Dermis microvascular lymphatic vessel endothelial cell (primary cell): ENCODE data around the gene PCYOX1L. TPM values are rescaled to one million over a fixed set of nuclear protein-coding genes. Genes with fewer than 3 reads are reported as not detected.
A peak's percentile ranks its signal among the peaks of the same experiment; 100 is the strongest.

Experiments
- DNase-seq, 2 donors: peaks; one replicate each; pipeline versions ENCODE4 v3.0.0 to v3.0.0-alpha.2; 2010; ENCODE audit warnings: low read depth in 2 of 2
- total RNA-seq: library from RNA; depleted of rRNA; stranded (reverse); fragments of >200 nt; gene quantifications from 2 replicates; pipeline ENCODE4 v1.2.1, GENCODE V29; 2014

The PCYOX1L gene
- total RNA-seq = 11.4 and 12.6 TPM in 2 replicates

- DNase-seq = peak; percentile 84 to 97
Observed at GRCh38 chr5:149357370-149358293, at the start of gene PCYOX1L. Gene PCYOX1L (plus strand): TSS chr5:149358046. CDS start chr5:149358069, 23 bp downstream.

GRCh38 chr5:149309354-149309753 lies 48.5 kb upstream of the PCYOX1L start:
- DNase-seq = no peak

- DNase-seq = no peak
Observed at GRCh38 chr5:149310488-149310887, 47.4 kb upstream of the PCYOX1L start.

GRCh38 chr5:149310947-149311658 lies 46.7 kb upstream of the PCYOX1L start:
- peak; percentile 73 to 90 for DNase-seq

- no peak for DNase-seq
Observed at GRCh38 chr5:149313151-149313841, 44.5 kb upstream of the PCYOX1L start.

- DNase-seq = no peak
Observed at GRCh38 chr5:149314571-149315111, 43.2 kb upstream of the PCYOX1L start.

GRCh38 chr5:149315753-149316152 lies 42.1 kb upstream of the PCYOX1L start:
- no peak for DNase-seq

GRCh38 chr5:149317281-149318048 lies 40.4 kb upstream of the PCYOX1L start:
- peak in 1 of 2 donors; percentile 56 for DNase-seq

GRCh38 chr5:149319174-149319573 lies 38.7 kb upstream of the PCYOX1L start:
- no peak for DNase-seq

- DNase-seq = peak; percentile 87 to 94
Observed at GRCh38 chr5:149320791-149321330, 37.0 kb upstream of the PCYOX1L start.

- DNase-seq = no peak
Observed at GRCh38 chr5:149322518-149322917, 35.3 kb upstream of the PCYOX1L start.

- DNase-seq = peak in 1 of 2 donors; percentile 41
Observed at GRCh38 chr5:149323210-149323609, 34.6 kb upstream of the PCYOX1L start.

- peak in 1 of 2 donors; percentile 41 for DNase-seq
Observed at GRCh38 chr5:149323621-149324205, 34.1 kb upstream of the PCYOX1L start.

GRCh38 chr5:149324641-149325040 lies 33.2 kb upstream of the PCYOX1L start:
- DNase-seq = no peak

GRCh38 chr5:149325166-149325735 lies 32.6 kb upstream of the PCYOX1L start:
- DNase-seq = no peak

- DNase-seq = peak in 1 of 2 donors; percentile 43
Observed at GRCh38 chr5:149325894-149326293, 32.0 kb upstream of the PCYOX1L start.

GRCh38 chr5:149326611-149327010 lies 31.2 kb upstream of the PCYOX1L start:
- peak in 1 of 2 donors; percentile 37 for DNase-seq

- DNase-seq = no peak
Observed at GRCh38 chr5:149328177-149328576, 29.7 kb upstream of the PCYOX1L start.

- DNase-seq = peak; percentile 83 to 96
Observed at GRCh38 chr5:149333711-149334443, 24.0 kb upstream of the PCYOX1L start.
